HG03469 (cell line): ENCODE data around the gene RRBP1.

Source experiments
- ATAC-seq: cut with Tn5 transposase; IDR thresholded peaks from one replicate; pipeline ENCODE4 v1.9.1; 2021; ENCODE audit warnings: mild to moderate bottlenecking, moderate library complexity, moderate number of reproducible peaks; ENCODE audit not compliant: unreplicated experiment

The RRBP1 gene

DNA sequence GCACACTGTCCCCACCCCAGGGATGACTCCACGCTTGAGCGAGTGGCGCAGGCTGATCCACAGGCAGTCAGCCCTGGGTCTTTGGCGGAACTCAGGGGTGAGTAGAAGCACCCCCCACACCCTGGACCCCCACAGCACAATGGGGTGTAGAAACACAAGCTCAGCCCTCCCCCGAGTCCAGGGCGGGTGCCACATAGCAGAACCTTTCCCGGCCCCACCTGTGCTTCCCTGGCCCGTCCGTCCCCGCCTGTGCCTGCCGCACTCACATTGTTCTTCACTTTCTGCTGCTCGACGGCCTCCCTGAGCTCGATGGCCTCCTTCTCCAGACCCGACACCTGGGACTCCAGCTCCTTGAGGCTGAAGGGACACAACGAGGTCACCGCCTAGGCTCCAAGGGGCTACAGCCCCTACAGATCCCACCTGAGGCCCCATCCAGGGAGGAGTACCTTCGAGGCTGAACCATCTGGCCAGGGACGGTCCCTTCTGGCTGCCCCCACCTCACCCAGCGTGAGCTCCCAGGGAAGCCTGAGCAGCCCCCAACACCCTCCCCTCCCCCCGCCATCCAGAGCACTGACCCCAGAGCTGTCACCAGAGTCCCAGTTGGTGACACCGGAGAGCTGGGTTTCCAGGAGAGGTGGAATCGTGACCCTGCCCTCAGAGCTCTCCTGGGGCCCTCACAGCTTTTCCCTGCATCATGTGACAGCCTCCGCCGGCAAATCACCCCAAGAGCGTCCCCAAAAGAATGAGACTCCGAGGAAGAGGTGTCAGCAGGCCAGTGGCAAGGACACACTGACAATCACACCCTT lies 56.6 kb downstream of the RRBP1 start:
- ATAC-seq = no peak

GRCh38 chr20:17624551-17625245 lies 57.3 kb downstream of the RRBP1 start:
- ATAC-seq = no peak

- no peak for ATAC-seq
These were observed 58.0 kb downstream of the RRBP1 start for GRCh38 chr20:17624070-17624469.

- ATAC-seq = no peak
These were observed 59.1 kb downstream of the RRBP1 start for GRCh38 chr20:17622851-17623508.

GRCh38 chr20:17622086-17622850 lies 59.8 kb downstream of the RRBP1 start:
- ATAC-seq = no peak

DNA sequence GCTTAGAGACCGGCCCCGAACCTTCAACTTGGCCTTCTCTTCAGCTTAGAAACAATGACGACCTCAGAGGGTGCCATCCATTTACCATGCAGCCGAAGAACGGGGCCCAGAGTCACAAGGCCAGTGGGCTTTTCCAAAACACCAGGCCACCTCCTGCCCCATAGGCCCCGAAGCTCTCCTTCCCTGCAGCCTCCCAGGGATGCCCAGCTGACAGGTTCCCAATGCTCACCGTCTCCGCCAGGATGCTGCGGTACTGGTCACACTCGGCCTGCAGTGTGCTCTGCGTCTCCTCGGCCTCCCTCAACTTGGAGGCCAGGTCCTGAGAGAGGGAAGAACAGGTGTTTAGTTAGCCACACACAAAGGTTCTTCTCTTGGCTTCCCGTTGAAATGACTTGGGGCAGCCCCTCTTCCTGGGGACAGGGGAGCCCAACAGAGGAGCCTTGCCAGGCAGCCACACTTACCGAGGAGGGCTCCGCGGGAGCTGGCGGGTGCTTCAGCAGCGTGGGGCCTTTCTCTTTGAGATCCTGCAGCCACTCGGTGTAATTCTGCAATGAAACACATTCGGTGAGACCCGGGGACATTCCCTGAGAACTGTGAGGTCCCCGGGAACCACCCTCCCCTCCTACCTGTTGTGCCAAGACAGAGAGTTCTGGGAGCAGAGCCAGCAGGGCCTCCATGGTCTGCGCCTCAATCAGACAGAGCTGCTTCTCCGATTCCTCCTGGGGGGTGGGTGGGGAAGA lies 60.6 kb downstream of the RRBP1 start:
- ATAC-seq = no peak

DNA sequence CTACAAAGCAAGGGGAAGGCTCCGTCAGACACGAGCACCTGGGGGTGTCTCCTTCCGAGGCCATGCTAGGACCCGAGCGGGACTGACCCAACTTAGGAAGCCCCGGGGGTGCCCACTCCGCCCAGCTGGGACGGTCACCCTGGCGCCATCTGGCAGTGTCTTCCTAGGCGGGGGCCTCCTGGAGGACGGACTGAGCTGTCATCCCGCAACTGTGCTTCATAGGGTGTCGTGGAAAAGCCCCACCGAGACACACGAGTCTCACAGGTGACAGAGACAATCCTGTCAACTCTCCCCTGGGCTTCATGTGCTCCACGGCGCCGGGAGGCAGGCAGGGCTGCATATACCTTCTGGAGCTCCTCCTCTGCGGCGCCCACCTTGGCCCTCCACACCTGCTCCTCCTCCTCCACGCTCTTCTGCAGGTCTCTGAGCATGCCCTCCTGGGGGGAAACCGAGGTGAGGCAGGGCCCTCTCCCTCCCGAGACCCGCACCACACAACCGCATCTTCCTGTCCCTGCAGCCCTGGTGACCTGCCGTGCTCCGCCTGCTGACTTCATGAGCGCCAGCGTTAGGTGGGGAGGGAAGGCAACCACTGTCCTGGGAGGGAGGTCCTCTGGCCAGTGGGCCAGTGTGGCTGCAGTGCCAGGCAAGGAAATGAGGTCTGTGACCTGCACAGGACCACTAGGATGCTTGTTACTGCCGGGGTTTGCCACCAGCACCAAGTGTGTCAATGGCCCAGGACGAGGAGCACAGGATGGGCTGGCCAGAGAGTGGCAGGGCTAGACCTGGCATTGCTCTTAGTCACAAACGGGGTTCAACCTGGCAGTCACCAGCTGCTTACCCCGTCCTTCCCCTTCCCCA lies 61.4 kb downstream of the RRBP1 start:
- ATAC-seq = no peak

- ATAC-seq = no peak
These were observed 62.5 kb downstream of the RRBP1 start for GRCh38 chr20:17619351-17620093.

DNA sequence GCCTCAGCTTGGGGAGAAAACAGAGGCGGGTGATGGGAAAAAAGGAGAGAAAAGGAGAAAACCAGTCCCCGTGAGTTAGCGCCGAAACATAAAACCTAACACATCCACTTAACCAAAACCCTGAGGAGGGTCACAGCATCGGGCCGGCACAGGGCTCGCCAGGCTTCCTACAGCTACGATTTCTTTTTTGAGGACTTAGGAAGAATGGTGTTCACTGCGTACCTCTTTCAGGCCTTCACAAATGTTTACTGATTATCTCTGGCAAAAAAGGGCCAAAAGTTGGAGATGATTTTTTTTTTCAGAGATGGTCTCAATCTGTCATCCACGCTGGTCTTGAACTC lies 63.4 kb downstream of the RRBP1 start:
- ATAC-seq = no peak

DNA sequence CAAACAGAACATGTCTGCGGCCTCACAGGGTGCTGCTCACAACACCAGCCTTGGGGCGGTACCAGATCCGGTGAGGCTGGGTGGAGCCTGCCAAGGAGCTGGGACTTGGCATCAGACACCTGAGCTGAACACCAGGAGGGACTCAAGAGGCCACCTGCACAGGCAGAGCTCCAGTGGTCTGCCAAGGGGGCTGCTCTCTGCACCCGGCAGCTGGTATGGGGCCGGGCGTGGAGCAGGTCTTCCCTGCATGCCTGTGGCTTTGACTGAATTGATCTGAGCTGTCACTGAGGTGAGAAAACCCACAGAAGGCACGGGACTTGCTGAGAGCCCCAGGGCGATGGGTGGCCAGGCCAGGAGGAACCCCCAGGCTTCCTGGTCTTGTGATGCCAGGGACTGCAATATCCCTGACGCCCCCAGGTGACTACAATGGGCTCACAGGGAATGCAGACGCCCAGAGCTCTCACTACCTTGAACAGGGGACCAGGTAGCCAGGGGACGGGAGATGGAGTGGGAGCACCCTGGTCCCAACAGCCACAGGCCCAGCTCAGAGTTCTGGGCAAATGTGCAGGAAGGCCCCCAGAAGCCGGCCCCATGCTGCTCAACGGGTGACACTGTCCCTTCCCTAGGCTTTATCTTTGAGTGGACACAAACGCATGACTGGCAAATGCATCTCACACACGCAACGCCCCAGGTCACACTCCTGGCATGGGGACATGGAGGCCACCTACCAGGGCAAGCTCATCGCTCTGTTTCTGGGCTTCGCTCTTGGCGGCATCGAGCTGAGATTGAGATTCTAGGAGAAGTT lies 64.0 kb downstream of the RRBP1 start:
- no peak for ATAC-seq

DNA sequence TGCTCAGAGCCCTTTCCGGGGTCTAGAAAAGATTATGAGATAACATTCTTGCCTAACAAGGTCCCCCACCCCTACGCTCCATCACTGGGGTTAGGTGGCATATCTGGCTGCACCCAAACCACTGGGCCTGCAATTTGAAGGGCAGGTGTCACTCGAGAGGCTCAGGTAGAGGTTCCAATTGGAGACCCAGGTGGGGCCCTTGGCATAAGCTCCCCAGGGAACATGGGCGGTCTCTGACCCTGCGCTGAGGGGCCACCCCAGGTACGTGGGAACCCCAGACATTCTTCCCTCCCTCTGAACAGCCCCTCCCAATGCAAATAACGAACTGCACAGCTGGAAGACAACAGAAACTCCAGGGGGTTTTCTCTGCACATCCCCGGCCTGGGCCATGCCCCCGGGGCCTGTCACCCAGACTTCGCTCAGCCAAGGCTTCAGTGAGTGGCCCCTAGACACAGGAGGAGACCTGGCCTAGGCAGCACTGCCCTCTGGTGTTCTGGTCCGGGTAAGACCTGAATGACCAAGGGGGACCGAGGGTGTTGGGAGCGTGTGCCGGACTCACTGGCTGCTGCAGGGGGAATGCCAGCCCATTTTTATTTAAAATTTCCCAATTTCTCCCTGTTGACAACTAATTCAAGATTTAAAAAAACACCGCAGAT lies 64.7 kb downstream of the RRBP1 start:
- no peak for ATAC-seq

- ATAC-seq = no peak
These were observed 65.4 kb downstream of the RRBP1 start for GRCh38 chr20:17616480-17617211.

DNA sequence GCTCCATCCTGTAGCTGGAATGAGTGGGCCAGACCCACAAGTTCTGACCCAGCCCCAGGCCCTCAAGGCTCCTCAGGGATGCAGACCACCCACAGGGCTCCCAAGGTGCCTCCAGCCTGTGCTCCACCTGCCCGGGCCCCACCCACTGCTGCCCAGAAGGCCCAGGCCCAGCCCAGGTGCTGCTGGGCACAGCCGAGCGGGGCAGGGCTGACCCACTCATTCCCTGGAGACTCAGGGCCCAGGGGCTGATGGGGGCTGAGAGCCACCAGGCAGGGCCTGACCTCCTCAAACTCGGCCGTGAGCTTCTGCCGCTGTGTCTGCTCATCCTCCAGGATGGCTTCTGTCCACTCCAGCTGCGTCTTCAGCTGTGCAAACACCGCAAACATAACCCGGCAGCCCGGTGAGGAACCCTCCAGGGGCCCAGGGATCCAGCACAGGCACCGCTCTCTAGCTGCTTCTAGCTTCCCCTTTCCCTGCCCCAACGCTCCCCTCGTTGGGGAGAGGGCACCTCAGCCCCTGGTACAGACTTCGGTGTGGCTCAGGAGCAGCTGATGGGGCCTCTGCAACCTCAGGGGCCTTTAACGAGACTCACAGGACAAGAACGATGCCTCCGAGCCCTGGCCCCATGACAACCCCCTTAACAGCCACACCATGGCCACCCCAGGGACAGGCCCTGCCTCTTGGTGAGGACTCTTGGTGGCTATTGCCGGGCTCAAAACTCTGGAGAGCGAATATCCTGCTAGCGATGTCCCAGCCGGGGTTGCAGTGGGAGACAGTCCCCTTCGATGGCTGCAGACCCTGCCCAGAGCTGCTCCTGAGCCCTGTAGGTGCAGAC lies 66.2 kb downstream of the RRBP1 start:
- ATAC-seq = no peak

DNA sequence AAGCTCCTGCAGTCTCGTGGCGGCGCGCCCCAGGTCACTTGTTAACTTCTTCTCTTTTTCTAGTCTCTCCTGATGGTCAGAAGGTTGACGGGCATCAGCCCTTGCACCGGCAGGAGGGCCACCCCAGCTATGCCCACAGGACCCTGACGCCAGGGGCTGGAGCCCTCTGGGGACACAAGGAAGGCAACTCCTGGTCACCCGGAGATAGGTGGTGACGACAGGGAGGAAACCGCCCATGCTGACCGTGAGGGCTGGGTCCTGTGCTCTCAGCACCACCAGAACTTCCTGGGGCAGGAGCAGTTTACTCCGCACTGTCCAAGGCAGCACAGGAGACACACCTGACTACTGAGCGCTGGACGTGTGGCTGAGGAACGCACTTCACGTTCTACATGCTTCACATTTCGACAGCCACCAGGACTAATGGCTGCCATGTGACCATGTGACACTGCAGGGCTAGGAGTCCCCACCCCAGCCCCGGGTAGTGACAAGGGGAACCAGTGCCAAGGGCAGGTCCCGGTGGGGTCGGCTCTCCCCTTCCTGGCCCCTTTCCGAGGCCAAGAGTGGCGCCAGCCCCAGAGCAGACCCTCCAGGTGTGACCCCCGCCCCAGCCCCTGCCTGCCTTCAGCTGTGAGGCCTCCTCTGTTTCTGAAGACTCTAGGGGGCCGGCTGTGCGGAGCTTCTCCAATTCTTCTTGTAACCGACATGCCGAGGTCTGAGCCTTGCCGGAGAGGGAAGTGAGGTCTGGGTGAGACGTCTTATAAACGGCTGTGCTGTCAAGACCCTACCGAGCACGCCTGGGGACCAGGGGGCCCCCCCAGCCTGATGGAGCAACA lies 67.0 kb downstream of the RRBP1 start:
- no peak for ATAC-seq

DNA sequence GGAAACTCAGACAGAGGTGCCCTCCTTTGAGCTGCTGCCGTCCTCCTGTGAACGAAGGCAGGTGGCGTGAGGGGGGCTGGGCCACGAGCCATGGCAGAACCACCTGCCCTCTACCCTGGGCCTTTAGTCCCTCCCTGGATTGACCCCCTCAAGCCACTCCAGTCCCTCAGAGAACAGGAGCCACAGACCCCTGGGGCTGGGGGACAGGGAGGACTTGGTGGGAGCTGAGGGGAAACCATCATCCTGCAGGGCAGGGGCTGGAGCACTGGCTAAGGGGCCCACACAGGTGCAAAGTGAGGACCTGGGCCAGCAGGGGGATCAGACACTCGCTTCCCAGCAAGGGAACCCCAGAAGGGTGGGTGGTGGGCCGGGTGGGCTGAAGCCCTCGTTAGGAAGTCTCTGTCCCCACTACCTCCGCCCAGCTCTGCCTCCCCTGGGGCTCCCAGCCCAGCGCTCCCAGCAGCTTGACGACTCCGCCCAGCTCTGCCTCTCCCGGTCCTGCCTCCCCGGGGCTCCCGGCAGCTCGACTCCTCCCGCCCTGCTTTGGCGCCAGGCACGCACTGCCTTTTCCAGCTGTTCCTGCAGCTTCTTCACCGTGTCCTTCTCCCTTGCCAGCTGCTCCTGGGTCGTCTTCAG lies 67.7 kb downstream of the RRBP1 start:
- ATAC-seq = no peak
